ENCODE results near the gene TLN1. TPM values are rescaled to one million over a fixed set of nuclear protein-coding genes. Genes with fewer than 3 reads are reported as not detected.
A peak's percentile ranks its signal among the peaks of the same experiment; 100 is the strongest.

The TLN1 gene
- total and polyA plus RNA-seq, 4 donors: 71.5 to 501 (median 262) TPM

DNA sequence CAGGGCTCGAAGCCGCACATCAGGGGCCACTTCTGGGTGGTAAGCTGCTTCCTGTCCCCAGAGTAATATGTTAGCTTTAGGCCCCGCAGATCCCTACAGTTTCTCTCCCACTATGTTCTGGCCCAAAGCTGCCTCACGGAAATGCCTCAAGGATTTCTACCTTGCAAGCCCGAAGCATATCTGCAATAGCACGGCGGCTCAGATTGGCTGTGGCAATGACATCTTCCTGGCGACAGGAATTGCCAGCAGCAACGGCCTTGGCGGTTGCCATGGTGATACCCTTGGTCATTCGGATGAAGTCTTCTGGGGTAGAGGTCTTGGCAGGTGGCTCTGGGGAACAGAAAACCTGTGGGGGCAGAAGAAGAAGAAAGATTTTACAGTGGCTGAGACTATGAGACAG lies 32.0 kb downstream of the TLN1 start:
- 91 to 92% methylated on average over 11 of the region's 11 CpGs for WGBS, 2 donors

DNA sequence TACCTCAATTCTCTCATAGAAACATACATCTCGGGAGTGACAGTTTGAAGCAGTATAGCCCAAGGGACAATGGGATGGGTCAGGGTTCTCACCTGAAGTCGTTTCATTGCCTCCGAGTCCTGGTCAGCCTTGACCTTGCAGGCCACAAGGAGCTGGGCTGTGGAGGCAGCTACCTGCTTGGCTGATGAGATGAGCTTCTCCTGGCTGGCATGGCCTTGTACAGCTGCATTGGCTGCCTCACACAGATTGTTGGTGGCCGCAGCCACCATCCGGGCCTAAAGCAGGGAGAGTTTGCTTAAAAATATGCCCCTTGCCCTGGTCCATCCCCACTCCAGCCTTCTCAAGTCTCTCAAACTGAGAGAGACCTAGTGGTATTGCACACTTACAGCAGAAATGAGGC lies 33.8 kb downstream of the TLN1 start:
- DNase-seq: no peak

More for the DNA sequence above, 32.0 kb downstream of the TLN1 start:
- Histone ChIP-seq H3K4me1 (ENCODE audit: control insufficient read depth in 5 of 5, insufficient read depth in 5 of 5, low read length in 5 of 5) (peaks cover 0 to 2% (median 0%) of the 10 kb centered on the region in 5 donors), H3K4me3 (no peak overlapping the region), H3K9me3 (ENCODE audit: control insufficient read depth in 4 of 4, insufficient read depth in 3 of 4, low read length in 3 of 4) (no peaks in the 10 kb centered on the region), H3K27me3 (ENCODE audit: control insufficient read depth in 3 of 3, insufficient read depth in 3 of 3, low read length in 2 of 3) (no peaks in the 10 kb centered on the region), H3K9ac (ENCODE audit: insufficient read depth in 1 of 2, low read length in 2 of 2) (no peak overlapping the region), H3K27ac (ENCODE audit: low read depth in 1 of 2, low read length in 1 of 2) (no peak overlapping the region), H3K36me3 (ENCODE audit: control insufficient read depth in 4 of 4, insufficient read depth in 4 of 4, low read length in 4 of 4) (peaks cover 41 to 74% (median 71%) of the 10 kb centered on the region in 4 donors)
- DNase-seq (no peak), ATAC-seq (ENCODE audit: insufficient read depth, low FRiP score) (no peak)
- TF ChIP-seq, protein P1, sequence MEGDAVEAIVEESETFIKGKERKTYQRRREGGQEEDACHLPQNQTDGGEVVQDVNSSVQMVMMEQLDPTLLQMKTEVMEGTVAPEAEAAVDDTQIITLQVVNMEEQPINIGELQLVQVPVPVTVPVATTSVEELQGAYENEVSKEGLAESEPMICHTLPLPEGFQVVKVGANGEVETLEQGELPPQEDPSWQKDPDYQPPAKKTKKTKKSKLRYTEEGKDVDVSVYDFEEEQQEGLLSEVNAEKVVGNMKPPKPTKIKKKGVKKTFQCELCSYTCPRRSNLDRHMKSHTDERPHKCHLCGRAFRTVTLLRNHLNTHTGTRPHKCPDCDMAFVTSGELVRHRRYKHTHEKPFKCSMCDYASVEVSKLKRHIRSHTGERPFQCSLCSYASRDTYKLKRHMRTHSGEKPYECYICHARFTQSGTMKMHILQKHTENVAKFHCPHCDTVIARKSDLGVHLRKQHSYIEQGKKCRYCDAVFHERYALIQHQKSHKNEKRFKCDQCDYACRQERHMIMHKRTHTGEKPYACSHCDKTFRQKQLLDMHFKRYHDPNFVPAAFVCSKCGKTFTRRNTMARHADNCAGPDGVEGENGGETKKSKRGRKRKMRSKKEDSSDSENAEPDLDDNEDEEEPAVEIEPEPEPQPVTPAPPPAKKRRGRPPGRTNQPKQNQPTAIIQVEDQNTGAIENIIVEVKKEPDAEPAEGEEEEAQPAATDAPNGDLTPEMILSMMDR (IDR thresholded peaks at IDR 0.05; ENCODE audit: control extremely low read depth, extremely low read depth): no peak

DNA sequence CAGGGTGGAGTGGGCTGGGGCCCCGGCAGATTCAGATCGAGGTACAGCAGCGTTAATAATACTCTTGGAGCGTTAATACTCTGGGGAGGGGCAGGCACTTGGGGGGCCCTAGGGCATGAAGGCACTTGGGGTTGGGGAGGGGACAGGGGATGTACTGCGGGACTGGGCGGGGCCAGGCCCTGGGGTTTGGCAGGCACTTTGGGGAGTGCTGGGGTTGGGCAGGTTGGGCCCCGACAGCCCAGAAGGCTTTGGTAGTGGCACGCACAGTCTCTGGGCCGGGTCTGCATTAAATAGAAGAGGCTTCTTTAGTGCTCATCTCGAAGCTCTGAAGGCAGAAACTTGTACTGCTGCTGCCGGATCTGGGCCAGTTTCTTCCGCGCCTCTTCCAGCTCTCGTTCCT lies 34.5 kb downstream of the TLN1 start:
- peaks cover 37 to 53% (median 49%) of the 10 kb centered on the region in 4 donors for H3K36me3 ChIP-seq (ENCODE audit: control insufficient read depth in 4 of 4, insufficient read depth in 4 of 4, low read length in 4 of 4)
- H3K4me1 ChIP-seq (ENCODE audit: control insufficient read depth in 5 of 5, insufficient read depth in 5 of 5, low read length in 5 of 5): peaks cover 0 to 2% (median 0%) of the 10 kb centered on the region in 5 donors
- H3K27me3 ChIP-seq (ENCODE audit: control insufficient read depth in 3 of 3, insufficient read depth in 3 of 3, low read length in 2 of 3): no peaks in the 10 kb centered on the region
- WGBS, 2 donors: 83 to 93% methylated on average over 14 of the region's 14 CpGs
- H3K9ac ChIP-seq (ENCODE audit: insufficient read depth in 1 of 2, low read length in 2 of 2): no peak overlapping the region
- H3K4me3 ChIP-seq: no peak overlapping the region
- DNase-seq (no peak), ATAC-seq (ENCODE audit: insufficient read depth, low FRiP score) (no peak)
- no peaks in the 10 kb centered on the region for H3K9me3 ChIP-seq (ENCODE audit: control insufficient read depth in 4 of 4, insufficient read depth in 3 of 4, low read length in 3 of 4)
- H3K27ac ChIP-seq (ENCODE audit: low read depth in 1 of 2, low read length in 1 of 2): peak overlapping the region in 1 of 2 donors; percentile 58
- TF ChIP-seq, protein P1 (IDR thresholded peaks at IDR 0.05; ENCODE audit: control extremely low read depth, extremely low read depth): no peak

More for the DNA sequence above, 33.8 kb downstream of the TLN1 start:
- Histone ChIP-seq H3K36me3 (ENCODE audit: control insufficient read depth in 4 of 4, insufficient read depth in 4 of 4, low read length in 4 of 4) (peaks cover 37 to 60% (median 54%) of the 10 kb centered on the region in 4 donors), H3K4me3 (no peak overlapping the region), H3K9me3 (ENCODE audit: control insufficient read depth in 4 of 4, insufficient read depth in 3 of 4, low read length in 3 of 4) (no peaks in the 10 kb centered on the region), H3K27ac (ENCODE audit: low read depth in 1 of 2, low read length in 1 of 2) (peak overlapping the region in 1 of 2 donors; percentile 55), H3K27me3 (ENCODE audit: control insufficient read depth in 3 of 3, insufficient read depth in 3 of 3, low read length in 2 of 3) (no peaks in the 10 kb centered on the region), H3K4me1 (ENCODE audit: control insufficient read depth in 5 of 5, insufficient read depth in 5 of 5, low read length in 5 of 5) (peaks cover 0 to 2% (median 0%) of the 10 kb centered on the region in 5 donors), H3K9ac (ENCODE audit: insufficient read depth in 1 of 2, low read length in 2 of 2) (no peak overlapping the region)
- no peak for ATAC-seq (ENCODE audit: insufficient read depth, low FRiP score)
- TF ChIP-seq, protein P1 (IDR thresholded peaks at IDR 0.05; ENCODE audit: control extremely low read depth, extremely low read depth): no peak
- WGBS, 2 donors: 94 to 96% methylated on average over 5 of the region's 5 CpGs
